Breast epithelium (tissue), 3 donors: ENCODE measurements around the gene UGT1A9.

Source experiments
- POLR2A ChIP-seq: fragments of 450-650 bp; IDR thresholded peaks from one replicate; pipeline ENCODE4 v1.6.1; 2016; ENCODE audit warnings: antibody characterized with exemption, mild to moderate bottlenecking, moderate library complexity
- POLR2AphosphoS5 ChIP-seq, 3 donors: sonication (generic); formaldehyde crosslinking; IDR thresholded peaks; one replicate each; pipeline ENCODE4 v1.6.1; 2017; ENCODE audit warnings: antibody characterized with exemption in 3 of 3
- TF ChIP-seq, protein P1 (sequence below), 3 donors: fragments of 450-650 bp; IDR thresholded peaks; one replicate each; pipeline ENCODE4 v1.5.1; 2016 to 2017; ENCODE audit warnings: antibody characterized with exemption in 3 of 3, mild to moderate bottlenecking in 3 of 3, moderate library complexity in 3 of 3

- TF ChIP-seq, protein P1, sequence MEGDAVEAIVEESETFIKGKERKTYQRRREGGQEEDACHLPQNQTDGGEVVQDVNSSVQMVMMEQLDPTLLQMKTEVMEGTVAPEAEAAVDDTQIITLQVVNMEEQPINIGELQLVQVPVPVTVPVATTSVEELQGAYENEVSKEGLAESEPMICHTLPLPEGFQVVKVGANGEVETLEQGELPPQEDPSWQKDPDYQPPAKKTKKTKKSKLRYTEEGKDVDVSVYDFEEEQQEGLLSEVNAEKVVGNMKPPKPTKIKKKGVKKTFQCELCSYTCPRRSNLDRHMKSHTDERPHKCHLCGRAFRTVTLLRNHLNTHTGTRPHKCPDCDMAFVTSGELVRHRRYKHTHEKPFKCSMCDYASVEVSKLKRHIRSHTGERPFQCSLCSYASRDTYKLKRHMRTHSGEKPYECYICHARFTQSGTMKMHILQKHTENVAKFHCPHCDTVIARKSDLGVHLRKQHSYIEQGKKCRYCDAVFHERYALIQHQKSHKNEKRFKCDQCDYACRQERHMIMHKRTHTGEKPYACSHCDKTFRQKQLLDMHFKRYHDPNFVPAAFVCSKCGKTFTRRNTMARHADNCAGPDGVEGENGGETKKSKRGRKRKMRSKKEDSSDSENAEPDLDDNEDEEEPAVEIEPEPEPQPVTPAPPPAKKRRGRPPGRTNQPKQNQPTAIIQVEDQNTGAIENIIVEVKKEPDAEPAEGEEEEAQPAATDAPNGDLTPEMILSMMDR (IDR thresholded peaks at IDR 0.05): no peak
- TF ChIP-seq POLR2A (no peak), POLR2AphosphoS5 (IDR thresholded peaks at IDR 0.05) (no peak)
Observed at GRCh38 chr2:233702238-233702637, 30.5 kb downstream of the UGT1A9 start.
